HL-60 (cell line): ENCODE data around the gene LRRIQ1.

ENCODE experiments used
- DNase-seq, 2 experiments: peaks; one replicate each; pipeline ENCODE4 v3.0.0-alpha.2; 2010 to 2020; ENCODE audit warnings: low read depth in 1 of 2, low spot score in 1 of 2
- H3K27ac ChIP-seq: fragments of 250-450 bp; sonication (Bioruptor Pico); replicated peaks from 2 replicates; pipeline ENCODE4 v1.5.1; 2020; ENCODE audit warnings: mild to moderate bottlenecking, moderate library complexity
- H3K27me3 ChIP-seq: fragments of 250-450 bp; sonication (Bioruptor Pico); 2 replicates; pipeline ENCODE4 v1.5.1; 2021; ENCODE audit warnings: mild to moderate bottlenecking, moderate library complexity; ENCODE audit not compliant: insufficient read depth, poor library complexity, severe bottlenecking
- H3K4me3 ChIP-seq: replicated peaks from 2 replicates; pipeline ENCODE4 v1.5.1; 2011; ENCODE audit warnings: mild to moderate bottlenecking, control low read depth, low read length; ENCODE audit not compliant: insufficient read depth
- CTCF ChIP-seq: IDR thresholded peaks from one replicate; pipeline ENCODE4 v1.5.1; 2011; ENCODE audit warnings: low read length, control low read depth, inconsistent platforms; ENCODE audit not compliant: insufficient read depth
- GABPA ChIP-seq: IDR thresholded peaks from 2 replicates; pipeline ENCODE4 v1.6.1; 2012; ENCODE audit warnings: low read depth
- POLR2AphosphoS5 ChIP-seq: IDR thresholded peaks from 2 replicates; pipeline ENCODE4 v1.6.1; 2012; ENCODE audit warnings: low read depth
- SPI1 ChIP-seq: IDR thresholded peaks from 2 replicates; pipeline ENCODE4 v1.6.1; 2012; ENCODE audit warnings: low read depth, mild to moderate bottlenecking, borderline replicate concordance
- TF ChIP-seq, protein P1 (sequence below): IDR thresholded peaks from 2 replicates; pipeline ENCODE4 v1.6.1; 2012; ENCODE audit warnings: low read depth; ENCODE audit not compliant: insufficient replicate concordance

LRRIQ1 gene

DNA sequence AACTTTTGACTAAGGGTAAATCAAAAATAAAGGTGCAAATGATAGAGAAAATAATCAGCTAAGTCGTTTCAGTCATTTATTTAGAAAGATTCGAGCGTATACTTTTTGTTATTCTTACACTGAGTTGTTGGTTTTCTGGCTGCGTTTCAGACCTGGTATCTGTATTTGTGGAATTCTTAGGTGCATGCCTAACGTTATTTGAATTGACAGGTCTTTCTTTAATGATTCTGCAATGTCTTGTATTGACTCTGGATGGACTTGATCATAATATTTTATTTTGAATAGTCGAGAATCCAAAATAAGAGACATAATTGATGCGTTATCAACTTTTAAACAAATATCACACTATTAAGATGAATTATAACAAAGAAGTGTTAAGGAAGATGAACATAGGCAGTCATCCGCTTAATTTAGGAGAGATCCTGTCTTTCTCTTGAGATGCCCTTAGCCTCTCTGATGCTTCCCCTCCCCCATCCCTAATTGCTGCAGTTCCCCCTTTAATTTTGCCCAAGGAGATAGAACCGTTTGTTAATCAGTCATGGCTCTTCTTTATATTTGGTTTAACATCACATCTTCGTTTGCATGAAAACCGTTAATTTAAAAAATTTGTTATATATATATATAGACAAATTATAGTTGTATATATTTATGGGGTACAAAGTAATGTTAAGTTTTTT lies 245.6 kb downstream of the LRRIQ1 start:
- Histone ChIP-seq H3K4me3 (no peak overlapping the region), H3K27ac (no peak overlapping the region), H3K27me3 (peaks cover 48% of the 10 kb centered on the region)
- TF ChIP-seq POLR2AphosphoS5 (no peak), CTCF (no peak), GABPA (no peak), SPI1 (no peak)
- TF ChIP-seq, protein P1, sequence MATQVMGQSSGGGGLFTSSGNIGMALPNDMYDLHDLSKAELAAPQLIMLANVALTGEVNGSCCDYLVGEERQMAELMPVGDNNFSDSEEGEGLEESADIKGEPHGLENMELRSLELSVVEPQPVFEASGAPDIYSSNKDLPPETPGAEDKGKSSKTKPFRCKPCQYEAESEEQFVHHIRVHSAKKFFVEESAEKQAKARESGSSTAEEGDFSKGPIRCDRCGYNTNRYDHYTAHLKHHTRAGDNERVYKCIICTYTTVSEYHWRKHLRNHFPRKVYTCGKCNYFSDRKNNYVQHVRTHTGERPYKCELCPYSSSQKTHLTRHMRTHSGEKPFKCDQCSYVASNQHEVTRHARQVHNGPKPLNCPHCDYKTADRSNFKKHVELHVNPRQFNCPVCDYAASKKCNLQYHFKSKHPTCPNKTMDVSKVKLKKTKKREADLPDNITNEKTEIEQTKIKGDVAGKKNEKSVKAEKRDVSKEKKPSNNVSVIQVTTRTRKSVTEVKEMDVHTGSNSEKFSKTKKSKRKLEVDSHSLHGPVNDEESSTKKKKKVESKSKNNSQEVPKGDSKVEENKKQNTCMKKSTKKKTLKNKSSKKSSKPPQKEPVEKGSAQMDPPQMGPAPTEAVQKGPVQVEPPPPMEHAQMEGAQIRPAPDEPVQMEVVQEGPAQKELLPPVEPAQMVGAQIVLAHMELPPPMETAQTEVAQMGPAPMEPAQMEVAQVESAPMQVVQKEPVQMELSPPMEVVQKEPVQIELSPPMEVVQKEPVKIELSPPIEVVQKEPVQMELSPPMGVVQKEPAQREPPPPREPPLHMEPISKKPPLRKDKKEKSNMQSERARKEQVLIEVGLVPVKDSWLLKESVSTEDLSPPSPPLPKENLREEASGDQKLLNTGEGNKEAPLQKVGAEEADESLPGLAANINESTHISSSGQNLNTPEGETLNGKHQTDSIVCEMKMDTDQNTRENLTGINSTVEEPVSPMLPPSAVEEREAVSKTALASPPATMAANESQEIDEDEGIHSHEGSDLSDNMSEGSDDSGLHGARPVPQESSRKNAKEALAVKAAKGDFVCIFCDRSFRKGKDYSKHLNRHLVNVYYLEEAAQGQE: no peak
- DNase-seq: no peak

GRCh38 chr12:85283560-85283959 lies 247.4 kb downstream of the LRRIQ1 start:
- TF ChIP-seq, protein P1: no peak
- TF ChIP-seq GABPA (no peak), POLR2AphosphoS5 (no peak), CTCF (no peak), SPI1 (no peak)
- peaks cover 37% of the 10 kb centered on the region for H3K27me3 ChIP-seq
- H3K4me3 ChIP-seq: no peak overlapping the region
- no peak overlapping the region for H3K27ac ChIP-seq
- no peak for DNase-seq
